ENCODE data around the gene SIAH3. TPM values are rescaled to one million over a fixed set of nuclear protein-coding genes. Genes with fewer than 3 reads are reported as not detected.
A peak's percentile ranks its signal among the peaks of the same experiment; 100 is the strongest.

SIAH3 gene
- total RNA-seq, 1 experiment from 2014 or later = not detected

DNA sequence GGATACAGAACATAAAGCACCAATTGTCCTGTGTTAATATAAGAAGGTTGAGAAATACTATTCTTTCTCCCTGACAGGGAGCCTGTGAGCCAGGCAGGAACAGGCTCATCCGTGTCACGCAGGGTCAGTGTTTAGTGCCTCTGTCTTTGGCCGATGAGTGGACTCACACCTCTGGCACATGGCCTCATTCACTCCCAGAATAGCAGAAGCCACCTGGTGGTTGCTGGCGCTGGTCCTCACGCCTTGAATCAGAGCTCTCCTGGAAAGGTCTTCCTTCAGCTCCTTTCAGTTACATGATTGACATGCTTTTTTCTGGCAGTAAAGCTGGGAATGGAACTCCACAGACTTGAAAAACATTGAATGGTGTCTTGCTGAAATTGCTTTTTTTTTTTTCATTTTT is 28.1 kb upstream of the SIAH3 start:
- H3K27me3 ChIP-seq (ENCODE audit: low read length) = no peaks in the 10 kb centered on the region
- TF ChIP-seq, protein P1, sequence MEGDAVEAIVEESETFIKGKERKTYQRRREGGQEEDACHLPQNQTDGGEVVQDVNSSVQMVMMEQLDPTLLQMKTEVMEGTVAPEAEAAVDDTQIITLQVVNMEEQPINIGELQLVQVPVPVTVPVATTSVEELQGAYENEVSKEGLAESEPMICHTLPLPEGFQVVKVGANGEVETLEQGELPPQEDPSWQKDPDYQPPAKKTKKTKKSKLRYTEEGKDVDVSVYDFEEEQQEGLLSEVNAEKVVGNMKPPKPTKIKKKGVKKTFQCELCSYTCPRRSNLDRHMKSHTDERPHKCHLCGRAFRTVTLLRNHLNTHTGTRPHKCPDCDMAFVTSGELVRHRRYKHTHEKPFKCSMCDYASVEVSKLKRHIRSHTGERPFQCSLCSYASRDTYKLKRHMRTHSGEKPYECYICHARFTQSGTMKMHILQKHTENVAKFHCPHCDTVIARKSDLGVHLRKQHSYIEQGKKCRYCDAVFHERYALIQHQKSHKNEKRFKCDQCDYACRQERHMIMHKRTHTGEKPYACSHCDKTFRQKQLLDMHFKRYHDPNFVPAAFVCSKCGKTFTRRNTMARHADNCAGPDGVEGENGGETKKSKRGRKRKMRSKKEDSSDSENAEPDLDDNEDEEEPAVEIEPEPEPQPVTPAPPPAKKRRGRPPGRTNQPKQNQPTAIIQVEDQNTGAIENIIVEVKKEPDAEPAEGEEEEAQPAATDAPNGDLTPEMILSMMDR (conservative IDR thresholded peaks at IDR 0.05; ENCODE audit: low read depth, low read length) = peak; percentile 53
- TF ChIP-seq EZH2phosphoT487 (IDR thresholded peaks at IDR 0.05; ENCODE audit: borderline replicate concordance, low read length) (no peak), EZH2 (IDR thresholded peaks at IDR 0.05; ENCODE audit: low read length, unreplicated experiment) (no peak)
- H3K9me3 ChIP-seq (ENCODE audit: low read length) = no peaks in the 10 kb centered on the region
- H3K4me2 ChIP-seq (ENCODE audit: low read length) = no peak overlapping the region
- 0 out of 2 replicates have a peak, but pooled peaks cover 3% of the 10 kb centered on the region for H3K4me1 ChIP-seq (ENCODE audit: insufficient read depth, low read length)
- no peak overlapping the region for H3K27ac ChIP-seq (ENCODE audit: low read length)
- no TSS peak for BruUV-seq (replicated peaks)
- no peak overlapping the region for H2AFZ ChIP-seq (ENCODE audit: low read length)
- no peaks in the 10 kb centered on the region for H3K79me2 ChIP-seq (ENCODE audit: low read length)
- no peaks in the 10 kb centered on the region for H4K20me1 ChIP-seq (ENCODE audit: low read length)
- intact Hi-C loops (cut with micrococcal nuclease) = loop anchor here (1.0 kb wide), 1 partner anchor 72 kb away; no protein-coding TSS in a partner anchor
- no peak overlapping the region for H3K9ac ChIP-seq (ENCODE audit: low read length)
- CTCF ChIA-PET = interaction anchor here (0.6 to 1.0 kb wide), 5 partner anchors 24 to 524 kb away, joined by 3 to 10 read pairs (median 4); no protein-coding TSS in a partner anchor
- ATAC-seq (peak; percentile 54), DNase-seq (peak; percentile 41)
- no peaks in the 10 kb centered on the region for H3K9me2 ChIP-seq (replicated peaks; ENCODE audit: low read length)
- no peak overlapping the region for H3K4me3 ChIP-seq (ENCODE audit: low read length)
- H3F3A ChIP-seq (ENCODE audit: low read length, unreplicated experiment) = no peaks in the 10 kb centered on the region
- POLR2A ChIA-PET (ENCODE audit: unreplicated experiment) = no interaction called here
- H3K36me3 ChIP-seq (ENCODE audit: low read depth, low read length) = no peaks in the 10 kb centered on the region

- no peaks in the 10 kb centered on the region for H3K36me3 ChIP-seq (ENCODE audit: low read depth, low read length)
- H3K4me3 ChIP-seq (ENCODE audit: low read length) = no peak overlapping the region
- H3K27ac ChIP-seq (ENCODE audit: low read length) = no peak overlapping the region
- ChIA-PET CTCF (interaction anchor here (0.6 kb wide), 1 partner anchor 523 kb away, joined by 3 read pairs; no protein-coding TSS in a partner anchor), POLR2A (ENCODE audit: unreplicated experiment) (no interaction called here)
- H4K20me1 ChIP-seq (ENCODE audit: low read length) = no peaks in the 10 kb centered on the region
- no peak for DNase-seq
- no peak overlapping the region for H3K4me2 ChIP-seq (ENCODE audit: low read length)
- H3F3A ChIP-seq (ENCODE audit: low read length, unreplicated experiment) = no peaks in the 10 kb centered on the region
- H3K79me2 ChIP-seq (ENCODE audit: low read length) = no peaks in the 10 kb centered on the region
- no peak for TF ChIP-seq EZH2 (IDR thresholded peaks at IDR 0.05; ENCODE audit: low read length, unreplicated experiment)
- TF ChIP-seq, protein P1 (conservative IDR thresholded peaks at IDR 0.05; ENCODE audit: low read depth, low read length) = no peak
- no peak for TF ChIP-seq EZH2phosphoT487 (IDR thresholded peaks at IDR 0.05; ENCODE audit: borderline replicate concordance, low read length)
- no peak overlapping the region for H3K9ac ChIP-seq (ENCODE audit: low read length)
- no TSS peak for BruUV-seq (replicated peaks)
- peaks cover 5% of the 10 kb centered on the region for H3K4me1 ChIP-seq (ENCODE audit: insufficient read depth, low read length)
- H2AFZ ChIP-seq (ENCODE audit: low read length) = no peak overlapping the region
- ATAC-seq = no peak
- H3K9me3 ChIP-seq (ENCODE audit: low read length) = no peaks in the 10 kb centered on the region
- no peaks in the 10 kb centered on the region for H3K27me3 ChIP-seq (ENCODE audit: low read length)
- H3K9me2 ChIP-seq (replicated peaks; ENCODE audit: low read length) = no peaks in the 10 kb centered on the region
- intact Hi-C loops (cut with micrococcal nuclease) = no loop called here
Observed at GRCh38 chr13:45878966-45879365, 27.4 kb upstream of the SIAH3 start.

DNA sequence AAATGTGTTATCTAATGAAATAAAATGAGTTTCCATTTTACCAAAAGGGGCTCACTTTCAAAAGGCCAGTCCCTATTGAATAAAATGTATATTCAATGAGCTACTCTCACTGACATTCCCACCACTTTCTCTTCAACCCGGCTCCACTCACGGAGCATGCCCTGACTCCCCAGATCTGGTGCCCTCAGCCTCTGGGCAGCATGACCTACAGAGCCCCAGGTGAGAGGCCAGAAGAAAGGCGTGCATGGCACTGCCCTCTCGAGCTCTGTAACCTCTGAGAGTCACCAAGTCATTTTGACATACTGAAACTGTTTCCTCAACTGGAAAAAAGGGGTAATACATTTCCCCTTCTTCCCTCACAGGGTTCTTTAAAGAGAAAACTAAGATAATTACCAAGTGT is 25.2 kb upstream of the SIAH3 start:
- no peaks in the 10 kb centered on the region for H3K36me3 ChIP-seq (ENCODE audit: low read depth, low read length)
- no peak overlapping the region for H3K4me3 ChIP-seq (ENCODE audit: low read length)
- H3K9me2 ChIP-seq (replicated peaks; ENCODE audit: low read length) = no peaks in the 10 kb centered on the region
- no peak overlapping the region for H3K9ac ChIP-seq (ENCODE audit: low read length)
- ATAC-seq (no peak), DNase-seq (no peak)
- TF ChIP-seq EZH2 (IDR thresholded peaks at IDR 0.05; ENCODE audit: low read length, unreplicated experiment) (no peak), EZH2phosphoT487 (IDR thresholded peaks at IDR 0.05; ENCODE audit: borderline replicate concordance, low read length) (no peak)
- TF ChIP-seq, protein P1 (conservative IDR thresholded peaks at IDR 0.05; ENCODE audit: low read depth, low read length) = no peak
- ChIA-PET CTCF (no interaction called here), POLR2A (ENCODE audit: unreplicated experiment) (no interaction called here)
- H2AFZ ChIP-seq (ENCODE audit: low read length) = no peak overlapping the region
- H3K27ac ChIP-seq (ENCODE audit: low read length) = no peak overlapping the region
- no TSS peak for BruUV-seq (replicated peaks)
- no peaks in the 10 kb centered on the region for H3K9me3 ChIP-seq (ENCODE audit: low read length)
- H3K4me2 ChIP-seq (ENCODE audit: low read length) = no peak overlapping the region
- H3K4me1 ChIP-seq (ENCODE audit: insufficient read depth, low read length) = peaks cover 12% of the 10 kb centered on the region
- H3K79me2 ChIP-seq (ENCODE audit: low read length) = no peaks in the 10 kb centered on the region
- H3K27me3 ChIP-seq (ENCODE audit: low read length) = no peaks in the 10 kb centered on the region
- no peaks in the 10 kb centered on the region for H3F3A ChIP-seq (ENCODE audit: low read length, unreplicated experiment)
- H4K20me1 ChIP-seq (ENCODE audit: low read length) = no peaks in the 10 kb centered on the region
- intact Hi-C loops (cut with micrococcal nuclease) = no loop called here

Measured in PC-3 (cell line).